Fibroblast of lung (primary cell): Measurements from ENCODE around the gene PAQR5.

Experiments used
- CTCF ChIP-seq, 2 donors: IDR thresholded peaks in 1 of 2; conservative IDR thresholded peaks in 1 of 2; 1 replicate in 1 of 2; 2 replicates in 1 of 2; pipeline ENCODE4 v1.5.1; 2011 to 2012; ENCODE audit warnings: low read length in 2 of 2, control low read depth in 1 of 2, inconsistent platforms in 1 of 2, low read depth in 1 of 2, mild to moderate bottlenecking in 1 of 2
- EZH2 ChIP-seq: IDR thresholded peaks from 2 replicates; pipeline ENCODE4 v1.5.1; 2012; ENCODE audit warnings: low read length, control low read depth, mild to moderate bottlenecking; ENCODE audit errors: missing control alignments

GRCh38 chr15:69277316-69277715 lies 21.4 kb upstream of the PAQR5 start:
- no peak for TF ChIP-seq CTCF (conservative IDR thresholded peaks at IDR 0.05 in 1 of 2, IDR thresholded peaks at IDR 0.05 in 1 of 2; ENCODE audit: low read depth in 1 of 2, low read length in 2 of 2)
- no peak for TF ChIP-seq EZH2
